Body of pancreas (tissue), 4 donors: ENCODE data around the gene DHRS7C.

Experiments
- CTCF ChIP-seq, 7 experiments: fragments of 450-650 bp in 4 of 7; fragments of 200-600 bp in 3 of 7; sonication (generic) in 3 of 7; IDR thresholded peaks; one replicate each; pipeline ENCODE4 v1.5.1; 2016 to 2019; ENCODE audit warnings: antibody characterized with exemption in 7 of 7
- POLR2A ChIP-seq, 3 donors: fragments of 450-650 bp; IDR thresholded peaks; one replicate each; pipeline ENCODE4 v1.6.1; 2016; ENCODE audit warnings: antibody characterized with exemption in 3 of 3, mild to moderate bottlenecking in 2 of 3

GRCh38 chr17:9810100-9810949 lies 18.9 kb upstream of the DHRS7C start:
- TF ChIP-seq CTCF (IDR thresholded peaks at IDR 0.05) (no peak), POLR2A (IDR thresholded peaks at IDR 0.05) (no peak)
